HG02943 (cell line): ENCODE measurements around the gene HOXC10.

Experiments
- ATAC-seq: cut with Tn5 transposase; IDR thresholded peaks from one replicate; pipeline ENCODE4 v1.9.1; 2021; ENCODE audit warnings: mild to moderate bottlenecking, low read depth, moderate library complexity; ENCODE audit not compliant: unreplicated experiment

HOXC10 gene

DNA sequence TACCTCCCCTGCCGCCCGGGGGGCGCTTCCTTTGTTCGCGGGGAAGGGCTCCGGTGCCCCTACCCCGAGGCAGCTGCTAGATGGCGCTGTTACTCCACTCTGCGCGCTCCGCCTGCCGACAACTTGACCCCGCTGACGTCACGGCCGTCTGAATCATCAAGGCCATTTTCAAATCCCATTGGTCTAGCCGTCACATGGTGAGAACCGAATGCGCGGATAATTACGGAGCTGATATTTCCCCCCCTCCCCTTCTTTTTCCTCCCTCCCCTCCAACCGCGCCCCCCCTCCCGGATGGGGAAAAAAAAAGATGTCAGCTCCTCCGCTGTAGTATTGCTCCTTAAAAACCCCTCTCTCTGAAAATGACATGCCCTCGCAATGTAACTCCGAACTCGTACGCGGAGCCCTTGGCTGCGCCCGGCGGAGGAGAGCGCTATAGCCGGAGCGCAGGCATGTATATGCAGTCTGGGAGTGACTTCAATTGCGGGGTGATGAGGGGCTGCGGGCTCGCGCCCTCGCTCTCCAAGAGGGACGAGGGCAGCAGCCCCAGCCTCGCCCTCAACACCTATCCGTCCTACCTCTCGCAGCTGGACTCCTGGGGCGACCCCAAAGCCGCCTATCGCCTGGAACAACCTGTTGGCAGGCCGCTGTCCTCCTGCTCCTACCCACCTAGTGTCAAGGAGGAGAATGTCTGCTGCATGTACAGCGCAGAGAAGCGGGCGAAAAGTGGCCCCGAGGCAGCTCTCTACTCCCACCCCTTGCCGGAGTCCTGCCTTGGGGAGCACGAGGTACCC, at the start of gene HOXC10:
HOXC10 (plus strand) TSS at position 246 of the 791 bp plus-strand sequence; CDS start at position 360, 114 bp downstream.
- no peak for ATAC-seq

DNA sequence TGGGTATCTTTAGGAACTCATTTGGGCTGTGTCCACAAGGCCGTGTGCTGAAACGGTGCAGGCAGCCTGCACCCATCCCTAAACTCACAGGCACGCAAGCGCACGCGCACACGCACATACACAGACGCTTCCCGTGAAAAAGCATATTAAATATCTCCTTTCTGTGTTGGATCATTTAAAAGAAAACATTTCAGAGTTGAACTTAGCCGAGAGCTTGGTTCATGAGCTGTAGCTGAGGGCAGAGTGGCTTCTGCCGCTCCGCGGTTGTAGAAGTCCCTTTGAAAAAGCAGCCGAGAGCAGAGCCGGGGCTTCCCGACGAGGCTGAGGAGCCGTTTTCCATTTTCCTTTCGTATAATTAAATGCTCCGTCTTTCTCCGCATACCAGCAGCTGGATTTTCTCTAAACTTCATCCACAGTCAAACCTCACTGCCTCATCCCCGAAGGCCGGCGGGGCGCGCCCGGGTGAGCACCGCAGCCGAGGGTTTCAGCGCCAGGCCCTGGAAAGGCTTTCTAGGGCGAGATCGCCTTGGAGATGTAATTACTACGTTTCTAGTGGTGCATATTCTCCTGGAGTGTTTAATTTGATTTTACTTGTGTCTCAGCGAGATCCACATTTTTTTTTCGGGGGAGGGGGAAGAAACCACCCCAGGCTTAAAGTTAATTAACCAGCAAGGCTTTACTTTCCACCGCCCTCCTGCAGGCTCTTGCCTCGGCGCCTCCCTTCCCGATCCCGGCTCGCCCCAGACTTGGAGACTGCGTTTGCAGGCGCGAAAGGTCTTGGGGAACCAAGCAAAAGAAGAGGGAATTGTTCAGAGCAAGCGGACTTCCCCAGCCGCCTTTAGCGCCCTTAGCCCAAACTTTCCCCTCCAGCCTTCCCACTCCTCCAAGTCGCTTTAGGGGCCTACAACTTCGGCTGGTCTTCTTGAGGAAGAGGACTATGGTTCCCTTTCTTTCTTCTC, 49.3 kb upstream of the HOXC10 start:
- ATAC-seq: no peak

DNA sequence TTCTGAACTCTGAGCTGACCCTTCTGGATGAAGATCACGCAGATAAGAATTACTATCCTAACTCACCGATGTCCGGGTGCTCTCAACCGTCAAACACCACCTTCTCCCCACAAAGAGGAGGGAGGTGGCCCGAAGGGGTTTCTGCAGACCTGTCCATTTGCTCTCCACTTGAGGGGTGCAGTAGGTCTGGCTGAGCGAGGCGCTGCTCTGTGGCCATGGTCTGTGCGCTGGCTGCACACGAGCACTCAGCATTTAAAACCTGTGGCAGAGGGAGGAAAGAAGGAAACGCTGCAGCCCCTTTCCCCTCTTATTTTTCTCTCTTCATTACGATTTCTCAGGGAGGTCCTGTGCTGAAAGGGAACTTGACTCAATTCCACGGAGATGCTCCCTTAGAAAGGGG, 47.8 kb upstream of the HOXC10 start:
- ATAC-seq: no peak

DNA sequence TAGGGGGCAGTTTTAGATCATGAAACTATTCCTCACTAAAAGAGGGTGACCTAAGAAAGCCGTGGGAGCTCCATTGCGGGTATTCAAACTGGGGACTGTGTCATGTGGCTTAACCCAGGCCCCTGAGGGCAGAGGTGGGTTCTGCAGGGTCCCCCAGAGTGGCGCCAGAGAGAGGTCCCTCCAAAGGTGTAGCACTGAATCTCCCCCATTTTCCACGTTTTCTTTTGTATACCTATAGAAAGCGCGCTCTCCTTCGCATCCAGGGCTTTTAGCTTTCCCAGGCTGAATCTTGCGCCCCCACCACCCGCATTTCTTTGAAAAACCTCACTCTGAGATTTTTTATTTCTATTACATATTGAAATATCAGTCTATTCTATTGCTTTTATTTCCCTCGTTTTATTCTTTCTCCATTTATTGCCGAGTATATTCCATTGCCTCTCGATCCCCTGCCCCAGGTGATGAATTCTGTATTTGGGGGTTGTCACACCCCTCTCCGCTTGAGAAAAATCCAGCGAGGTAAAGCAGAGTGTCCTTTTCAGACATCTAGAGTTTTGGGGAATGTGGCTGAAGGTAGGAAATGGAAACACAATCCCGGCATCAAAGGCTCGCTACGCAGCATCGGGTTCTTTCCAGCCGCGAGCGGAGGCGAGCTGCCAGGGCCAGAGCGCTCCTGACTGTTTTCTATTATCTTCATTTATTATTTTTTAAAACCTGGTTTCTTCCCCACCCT, 47.2 kb upstream of the HOXC10 start:
- ATAC-seq: no peak

DNA sequence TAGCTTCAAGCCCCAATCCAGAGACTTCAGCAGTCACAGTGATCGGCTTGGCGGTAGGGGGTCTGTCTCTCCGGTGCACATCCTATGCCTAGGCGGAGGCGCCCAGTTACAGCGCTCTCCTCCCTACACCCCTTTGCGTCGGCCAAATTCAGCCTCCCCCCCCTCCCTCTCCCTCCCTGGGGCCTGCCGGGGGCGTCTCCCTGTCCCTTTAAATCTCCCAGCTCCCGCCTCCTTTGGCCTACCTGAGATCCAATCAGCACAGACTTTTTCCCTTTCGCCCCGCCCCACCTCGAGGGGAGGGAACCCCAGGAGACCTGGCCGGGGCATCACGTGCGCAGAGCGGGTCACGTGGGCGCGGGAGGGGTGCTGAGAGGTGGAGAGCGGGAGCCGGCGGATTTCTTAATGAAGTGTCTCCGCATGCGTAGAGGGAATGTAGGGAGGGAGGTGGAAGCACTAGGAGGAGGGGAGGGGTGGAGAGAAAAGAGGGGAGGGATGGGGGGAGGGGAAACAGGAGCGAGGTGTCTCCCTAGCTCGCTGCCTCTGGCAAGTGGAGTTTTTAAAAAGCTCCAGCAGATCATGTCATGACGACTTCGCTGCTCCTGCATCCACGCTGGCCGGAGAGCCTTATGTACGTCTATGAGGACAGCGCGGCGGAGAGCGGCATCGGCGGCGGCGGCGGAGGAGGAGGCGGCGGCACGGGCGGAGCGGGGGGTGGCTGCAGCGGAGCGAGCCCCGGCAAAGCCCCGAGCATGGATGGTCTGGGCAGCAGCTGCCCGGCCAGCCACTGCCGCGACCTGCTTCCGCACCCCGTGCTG, 46.4 kb upstream of the HOXC10 start, which contains the start of gene HOXC13:
HOXC13 (plus strand) TSS at position 506 of the 815 bp plus-strand sequence; CDS start at position 582, 76 bp downstream.
- no peak for ATAC-seq

DNA sequence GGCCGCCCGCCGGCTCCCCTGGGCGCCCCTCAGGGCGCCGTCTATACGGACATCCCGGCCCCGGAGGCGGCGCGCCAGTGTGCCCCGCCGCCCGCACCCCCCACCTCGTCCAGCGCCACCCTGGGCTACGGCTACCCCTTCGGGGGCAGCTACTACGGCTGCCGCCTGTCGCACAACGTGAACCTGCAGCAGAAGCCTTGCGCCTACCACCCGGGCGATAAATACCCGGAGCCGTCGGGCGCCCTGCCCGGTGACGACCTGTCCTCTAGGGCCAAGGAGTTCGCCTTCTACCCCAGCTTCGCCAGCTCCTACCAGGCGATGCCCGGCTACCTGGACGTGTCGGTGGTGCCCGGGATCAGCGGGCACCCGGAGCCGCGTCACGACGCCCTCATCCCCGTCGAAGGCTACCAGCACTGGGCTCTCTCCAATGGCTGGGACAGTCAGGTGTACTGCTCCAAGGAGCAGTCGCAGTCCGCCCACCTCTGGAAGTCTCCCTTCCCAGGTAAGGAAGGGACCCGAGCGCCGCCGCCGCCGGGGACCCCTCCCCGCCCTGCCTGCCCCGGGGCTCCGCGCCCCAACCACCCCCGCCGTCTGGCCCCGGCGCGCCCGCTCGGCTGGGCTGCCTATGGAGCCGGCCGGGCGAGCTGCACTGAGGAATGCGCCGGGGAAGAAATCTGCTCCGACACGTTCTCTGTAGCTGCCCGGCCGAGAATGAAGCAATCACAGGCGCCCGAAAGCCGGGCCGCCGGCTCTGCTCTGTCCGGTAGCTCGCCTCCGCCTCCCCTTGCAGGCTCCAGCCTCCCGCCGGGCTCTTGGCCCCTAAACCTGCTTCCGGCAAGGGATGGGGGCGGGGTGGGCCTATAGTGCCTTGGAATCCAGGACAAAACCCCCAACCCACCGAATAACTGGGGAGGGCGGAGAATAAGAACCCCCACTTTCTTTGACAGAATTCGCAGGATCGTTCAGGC, 45.5 kb upstream of the HOXC10 start:
- no peak for ATAC-seq

DNA sequence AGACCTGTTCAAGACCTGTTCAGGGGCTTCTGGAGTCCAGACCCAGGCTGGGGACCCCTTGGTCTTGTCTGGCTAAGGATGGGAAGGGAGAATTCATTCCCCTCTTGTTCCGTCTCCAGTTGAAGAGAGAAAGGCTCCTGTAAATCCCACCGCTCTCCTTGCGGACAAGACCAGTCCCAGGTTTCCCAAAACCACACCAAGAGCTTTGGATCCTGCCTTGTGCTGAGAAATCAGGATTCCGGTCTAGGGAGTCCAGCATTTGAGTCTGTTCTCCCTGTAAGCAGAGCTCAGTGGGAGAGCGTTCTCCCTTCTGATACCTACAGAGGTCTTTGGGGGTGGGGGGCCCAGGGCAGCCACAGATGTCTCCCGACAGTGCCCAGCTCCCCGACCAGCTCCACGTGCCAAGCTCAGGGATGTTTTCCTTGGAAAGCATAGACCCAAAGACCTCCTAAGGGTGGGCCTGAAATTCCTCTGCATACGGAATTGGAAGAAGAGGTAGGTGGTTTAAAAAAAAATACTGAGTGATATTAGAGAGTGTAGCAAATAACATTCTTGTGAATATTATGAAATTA, 44.4 kb upstream of the HOXC10 start:
- ATAC-seq: no peak

DNA sequence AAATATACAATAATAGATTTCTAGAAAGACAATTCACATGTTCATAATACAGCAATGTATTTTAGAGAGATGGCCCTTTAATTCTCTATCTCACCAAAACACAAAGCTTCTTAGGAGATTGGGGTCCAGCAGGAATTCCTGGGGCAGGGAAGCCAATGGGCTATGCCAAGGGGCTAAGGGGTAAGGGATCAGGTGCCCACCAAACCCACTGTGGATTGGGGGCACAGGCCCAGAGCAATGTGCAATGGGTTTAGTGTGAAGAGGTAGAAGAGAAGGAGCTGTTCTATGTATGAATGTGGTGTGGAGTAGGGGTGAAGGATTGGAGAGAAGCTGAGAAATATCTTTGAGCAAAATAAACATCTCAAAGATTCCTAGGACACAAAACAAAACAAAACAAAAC, 43.8 kb upstream of the HOXC10 start:
- ATAC-seq: no peak

DNA sequence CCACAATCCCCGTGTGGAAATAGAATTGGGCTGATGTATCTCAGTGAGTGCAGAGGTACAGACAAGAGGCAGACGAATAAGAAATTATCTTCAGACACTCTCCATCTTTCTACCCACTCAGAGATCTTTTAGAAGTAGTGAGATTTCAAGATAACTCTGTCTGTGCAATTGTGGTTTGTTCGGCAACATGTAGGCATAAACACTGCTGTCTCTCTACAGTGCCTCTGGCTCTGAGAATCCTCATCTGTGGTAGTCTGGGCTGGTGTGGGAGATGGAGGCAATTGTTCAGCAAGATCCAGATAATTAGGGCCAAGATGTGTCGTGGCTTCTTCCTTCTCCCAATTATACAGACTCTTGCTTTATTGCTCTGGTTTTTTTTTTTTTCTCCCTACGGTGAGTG, 43.2 kb upstream of the HOXC10 start:
- ATAC-seq: no peak

DNA sequence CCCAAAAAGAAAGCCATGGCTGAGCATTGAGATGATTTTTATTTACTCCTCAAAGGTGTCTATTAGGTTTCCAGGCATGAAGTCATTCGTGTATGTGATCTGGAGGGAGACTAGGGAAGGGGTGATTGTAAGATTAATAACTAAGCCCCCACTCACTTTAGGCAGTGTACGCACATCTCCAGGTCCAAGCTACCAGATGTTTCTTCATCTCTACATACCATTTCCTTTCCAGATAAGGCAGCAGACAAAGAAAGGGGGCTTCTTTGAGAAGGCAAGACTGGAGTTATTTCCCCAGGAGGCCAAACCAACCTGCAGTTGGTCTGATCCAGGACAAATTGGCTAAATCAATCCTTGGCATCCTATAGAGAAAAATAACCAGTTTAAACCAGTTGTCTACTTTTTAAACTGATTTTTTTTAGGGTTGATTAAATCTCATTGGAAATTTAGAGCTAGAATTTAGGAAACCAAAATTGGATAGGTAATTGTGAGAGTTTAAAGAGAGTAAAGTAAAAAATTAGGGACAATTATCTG, 42.4 kb upstream of the HOXC10 start:
- no peak for ATAC-seq

DNA sequence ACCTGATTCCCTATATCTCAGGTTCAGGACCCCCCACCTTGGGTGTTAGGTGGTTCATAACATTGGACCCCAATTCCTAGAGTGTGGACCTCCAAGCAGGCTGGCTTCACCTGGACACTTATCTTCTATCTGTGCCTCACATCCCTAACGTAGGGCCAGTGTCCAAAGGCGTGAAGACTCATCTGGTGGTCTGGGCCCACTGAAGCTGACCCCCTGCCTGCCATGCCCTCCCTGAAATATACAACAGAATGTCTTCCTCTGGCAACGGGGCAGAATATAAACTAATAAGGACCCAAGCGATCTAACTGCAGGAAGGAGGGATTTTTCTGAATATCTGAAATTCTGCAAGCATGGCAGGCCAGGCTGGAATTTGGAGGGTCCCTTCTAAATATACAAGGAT, 40.7 kb upstream of the HOXC10 start:
- ATAC-seq: no peak

DNA sequence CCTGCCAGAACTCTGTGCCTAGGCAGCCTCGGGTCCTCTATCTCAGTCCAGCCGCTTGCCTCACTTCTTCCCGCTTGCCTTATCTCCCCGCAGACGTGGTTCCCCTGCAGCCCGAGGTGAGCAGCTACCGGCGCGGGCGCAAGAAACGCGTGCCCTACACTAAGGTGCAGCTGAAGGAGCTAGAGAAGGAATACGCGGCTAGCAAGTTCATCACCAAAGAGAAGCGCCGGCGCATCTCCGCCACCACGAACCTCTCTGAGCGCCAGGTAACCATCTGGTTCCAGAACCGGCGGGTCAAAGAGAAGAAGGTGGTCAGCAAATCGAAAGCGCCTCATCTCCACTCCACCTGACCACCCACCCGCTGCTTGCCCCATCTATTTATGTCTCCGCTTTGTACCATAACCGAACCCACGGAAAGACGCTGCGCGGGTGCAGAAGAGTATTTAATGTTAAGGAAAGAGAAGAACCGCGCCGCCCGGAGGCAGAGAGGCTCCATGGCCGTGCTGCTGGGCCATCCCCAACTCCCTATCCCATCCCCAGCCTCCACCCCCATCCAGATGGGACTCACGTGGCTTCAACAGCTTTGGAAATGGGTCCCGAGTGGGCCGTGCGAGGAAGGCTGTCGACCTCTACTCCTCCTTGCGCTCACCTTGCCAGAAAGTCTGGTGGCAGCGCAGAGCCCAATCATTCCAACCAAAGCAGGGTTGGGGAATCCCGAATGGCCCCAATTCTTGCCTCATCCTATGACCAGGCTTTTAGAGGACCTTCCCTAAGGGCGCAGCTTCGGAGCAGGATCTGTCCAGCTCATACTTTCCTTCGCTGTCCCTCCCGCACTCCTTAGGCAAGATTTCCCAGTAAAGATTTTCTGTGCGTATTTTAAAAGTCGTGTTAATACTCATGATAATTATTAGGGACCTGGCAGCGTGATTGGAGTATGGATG, 39.8 kb upstream of the HOXC10 start:
- ATAC-seq: no peak

DNA sequence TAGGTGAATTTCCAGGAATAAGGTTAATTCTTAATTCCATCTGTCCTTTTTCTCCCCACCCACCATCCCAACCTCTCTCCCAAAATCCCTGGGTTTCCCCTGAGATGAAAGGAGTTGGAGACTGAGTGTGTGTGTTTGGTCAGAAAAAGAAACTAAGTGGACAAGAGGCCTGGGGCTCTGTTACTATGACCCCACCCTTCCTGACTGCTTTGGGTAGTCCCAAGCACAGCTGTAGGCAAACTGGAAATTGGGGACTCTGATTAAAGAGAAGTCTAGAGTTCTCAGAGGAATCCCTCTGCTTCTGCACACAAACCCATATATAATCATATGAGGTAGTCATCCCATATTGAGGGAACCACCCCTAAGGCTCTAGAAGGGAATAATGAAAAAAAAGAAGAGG, 37.2 kb upstream of the HOXC10 start:
- no peak for ATAC-seq

DNA sequence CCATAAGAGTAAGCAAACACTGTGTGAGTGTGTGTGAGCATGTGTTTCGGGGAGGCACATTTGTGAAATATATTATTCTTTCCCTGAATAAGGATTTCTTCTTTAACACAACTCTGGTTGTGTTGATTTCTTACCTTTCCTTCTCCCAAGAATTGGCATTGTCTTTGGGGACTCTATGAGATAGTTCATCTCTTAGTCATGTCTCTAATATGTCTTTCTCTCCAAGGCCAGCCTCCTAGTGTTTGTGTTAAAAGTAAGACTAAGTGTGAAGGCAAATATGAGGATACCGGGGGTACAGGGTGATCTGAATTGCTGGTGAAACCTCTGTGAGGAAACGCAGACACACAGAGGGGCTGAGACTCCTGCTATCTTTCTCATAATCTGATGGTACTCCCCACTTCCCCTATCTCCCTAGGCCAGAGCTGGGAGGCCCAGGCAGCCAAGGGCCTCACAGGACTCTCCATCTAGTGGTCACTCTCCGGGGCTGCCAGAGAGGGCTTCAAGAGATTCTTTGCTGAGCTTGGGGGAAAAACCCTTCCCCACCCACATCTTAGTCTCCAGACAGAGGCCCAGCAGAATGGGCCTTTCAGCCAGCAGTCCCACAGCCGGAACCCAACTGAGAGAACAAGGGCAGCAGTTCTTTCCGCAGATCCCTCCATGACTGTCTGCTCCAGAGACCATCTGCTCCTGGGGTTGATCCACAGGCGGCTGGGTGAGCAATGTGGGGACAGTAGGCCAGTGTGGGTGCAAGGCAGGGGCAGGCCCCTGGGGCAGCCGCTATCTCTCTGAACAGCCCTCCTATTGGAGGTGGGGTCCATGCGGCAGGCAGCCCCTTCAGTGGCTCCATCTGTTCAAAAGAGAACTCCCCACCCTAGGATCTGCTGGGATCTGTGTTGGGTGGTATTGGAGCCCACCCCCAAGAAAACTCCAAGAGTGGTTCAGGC, 36.0 kb upstream of the HOXC10 start:
- no peak for ATAC-seq

DNA sequence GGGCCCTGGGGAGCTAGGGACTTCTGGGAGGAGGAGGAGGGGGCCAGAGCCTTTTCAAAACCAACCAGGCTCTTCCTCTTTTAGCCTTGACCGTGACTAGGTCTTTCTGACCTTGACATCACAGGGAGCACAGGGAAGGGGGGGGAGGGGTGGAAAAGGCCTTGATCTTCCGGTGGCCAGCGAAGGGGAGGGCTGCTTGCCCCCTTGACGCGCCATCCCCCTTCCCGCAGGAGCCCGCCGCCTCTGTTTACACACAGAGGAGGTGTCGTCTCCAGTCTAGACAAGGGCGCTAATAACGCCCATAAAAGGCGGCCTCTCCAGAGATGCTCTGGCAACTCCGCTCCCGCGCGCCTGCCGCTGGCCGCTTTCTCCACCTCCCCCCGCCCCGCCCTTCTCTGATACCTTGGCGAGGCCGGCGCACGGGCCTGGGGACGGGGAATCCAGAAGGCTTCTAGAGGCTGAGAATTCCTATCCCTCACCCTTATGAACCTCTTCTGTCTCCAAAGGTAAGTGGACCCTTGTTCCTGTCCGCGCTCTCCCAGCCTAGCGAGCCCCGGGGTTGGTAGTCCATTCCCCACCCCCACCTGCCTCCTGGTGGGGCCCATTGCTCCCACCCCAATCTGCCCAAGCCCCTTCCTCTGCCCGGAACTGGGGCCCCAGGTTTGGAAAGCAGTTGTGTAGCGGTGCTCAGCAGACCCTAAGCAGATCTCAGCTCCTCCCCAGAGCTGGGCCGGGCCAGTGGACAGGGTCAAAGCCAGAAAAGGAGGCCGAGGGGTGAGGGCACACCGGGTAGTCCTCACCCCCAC, 35.1 kb upstream of the HOXC10 start:
- no peak for ATAC-seq
